IPS-NIHi7 (cell line): Measurements from ENCODE around the gene ICAM4.
"Not testable (repeated sequence)": the region's sequence is repeated elsewhere in the genome, so short reads cannot be mapped to it uniquely, and the experiment has no call there.

Experiments
- DNase-seq: peaks from one replicate; pipeline ENCODE4 v3.0.0; 2012; ENCODE audit warnings: mixed read lengths; ENCODE audit errors: extremely low spot score

The ICAM4 gene

GRCh38 chr19:10286803-10287737, at the start of gene ICAM4:
Gene ICAM4 (plus strand): TSS chr19:10286955. CDS start chr19:10287013, 58 bp downstream.
- DNase-seq, result peak; percentile 66

DNA sequence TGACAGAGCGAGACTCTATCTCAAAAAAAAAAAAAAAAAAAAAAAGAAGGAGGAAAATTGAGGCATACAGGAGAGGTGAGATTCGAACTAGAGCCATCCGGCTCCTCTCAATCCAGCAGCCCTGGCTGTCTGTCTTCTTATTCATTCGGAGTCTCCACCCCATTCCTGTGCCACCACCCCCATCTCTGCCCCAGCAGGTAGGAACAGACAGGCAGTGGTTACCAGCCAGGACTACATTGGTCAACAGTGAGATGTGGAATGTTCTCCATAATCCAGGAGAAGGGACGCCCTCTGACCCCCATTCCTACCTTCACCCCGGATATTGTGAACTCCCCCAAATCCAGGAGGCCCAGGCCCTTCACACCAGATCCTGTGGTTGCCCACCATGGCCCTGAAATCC, 49.1 kb upstream of the ICAM4 start:
- DNase-seq, result no peak

- DNase-seq, result no peak
Measured at GRCh38 chr19:10238172-10238783, 48.5 kb upstream of the ICAM4 start.

- not testable (repeated sequence) for DNase-seq
Measured at GRCh38 chr19:10241826-10242449, 44.8 kb upstream of the ICAM4 start.

GRCh38 chr19:10243606-10244005, 43.1 kb upstream of the ICAM4 start:
- DNase-seq, result no peak

DNA sequence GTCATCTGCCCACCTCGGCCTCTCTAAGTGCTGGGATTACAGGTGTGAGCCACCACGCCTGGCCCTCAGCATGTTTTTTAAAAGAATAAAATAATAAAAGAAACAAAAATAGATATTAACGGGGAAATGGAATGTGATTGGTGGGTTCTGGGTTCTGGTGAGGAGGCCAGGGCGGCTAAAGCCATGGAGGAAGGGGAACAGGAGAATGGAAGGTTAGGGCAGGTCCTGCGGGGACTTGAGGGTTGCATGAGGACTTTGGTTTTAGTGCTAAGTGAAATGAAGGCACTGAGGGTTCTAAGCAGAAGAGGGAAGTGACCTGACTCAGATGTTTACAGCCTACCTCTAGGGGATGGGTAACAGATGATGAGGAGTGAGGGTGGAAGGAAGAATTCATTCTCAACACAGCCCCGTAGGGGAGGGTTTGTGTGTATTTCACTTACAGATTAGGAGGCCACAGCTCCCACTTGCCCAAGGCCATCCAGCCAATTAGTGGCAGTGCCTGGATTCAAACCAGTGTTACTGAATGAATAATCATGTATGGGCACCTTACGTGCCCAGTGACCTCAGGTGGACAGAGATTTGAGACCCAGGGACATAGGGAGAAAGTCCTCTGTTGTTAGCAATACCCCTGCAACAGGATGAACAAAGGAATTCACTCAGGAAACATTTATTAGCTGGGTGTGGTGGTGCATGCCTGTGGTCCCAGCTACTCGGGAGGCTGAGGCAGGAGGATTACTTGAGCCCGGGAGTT, 41.4 kb upstream of the ICAM4 start:
- no peak for DNase-seq

DNA sequence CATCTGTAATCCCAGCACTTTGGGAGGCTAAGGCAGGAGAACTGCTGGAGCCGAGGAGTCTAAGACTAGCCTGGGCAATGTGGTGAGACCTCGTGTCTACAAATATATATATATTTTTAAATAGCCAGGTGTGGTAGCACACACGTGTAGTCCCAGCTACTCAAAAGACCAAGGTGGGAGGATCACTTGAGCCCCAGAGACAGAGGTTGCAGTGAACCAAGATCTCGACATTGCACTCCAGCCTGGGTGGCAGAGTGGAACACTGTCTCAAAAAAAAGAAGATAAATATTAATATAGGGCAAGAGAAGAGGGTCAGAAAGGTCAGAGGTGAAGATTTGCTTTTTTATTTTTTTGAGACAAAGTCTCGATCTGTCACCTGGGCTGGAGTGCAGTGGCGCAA, 40.2 kb upstream of the ICAM4 start:
- no peak for DNase-seq

GRCh38 chr19:10251792-10252694, 34.7 kb upstream of the ICAM4 start, which contains the start of gene MRPL4:
Gene MRPL4 (plus strand): TSS chr19:10252214. CDS start chr19:10252254, 40 bp downstream.
- DNase-seq, result peak; percentile 97

- no peak for DNase-seq
Measured at GRCh38 chr19:10252707-10253106, 34.0 kb upstream of the ICAM4 start.

GRCh38 chr19:10254244-10254643, 32.5 kb upstream of the ICAM4 start:
- no peak for DNase-seq

DNA sequence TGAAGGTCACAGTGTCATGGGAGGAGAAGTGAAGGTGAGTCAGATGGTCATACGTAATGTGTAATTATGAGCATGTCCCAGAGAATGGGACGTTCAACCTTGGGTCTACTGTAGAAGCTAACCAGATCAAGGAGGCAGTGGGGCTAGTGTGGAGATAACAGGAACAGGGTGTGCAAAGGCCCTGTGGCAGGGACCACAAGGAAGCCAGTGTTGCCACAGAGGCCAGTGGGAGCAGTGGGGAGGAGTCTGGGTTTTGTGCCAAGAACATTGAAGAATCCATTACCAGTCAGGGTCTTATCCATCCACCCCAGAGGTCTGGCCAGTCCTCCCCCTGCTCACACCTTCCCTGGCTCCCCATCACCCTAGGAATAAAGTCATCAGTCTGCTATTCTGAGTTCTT, 31.4 kb upstream of the ICAM4 start:
- no peak for DNase-seq

GRCh38 chr19:10256551-10256950, 30.2 kb upstream of the ICAM4 start:
- DNase-seq, result no peak

DNA sequence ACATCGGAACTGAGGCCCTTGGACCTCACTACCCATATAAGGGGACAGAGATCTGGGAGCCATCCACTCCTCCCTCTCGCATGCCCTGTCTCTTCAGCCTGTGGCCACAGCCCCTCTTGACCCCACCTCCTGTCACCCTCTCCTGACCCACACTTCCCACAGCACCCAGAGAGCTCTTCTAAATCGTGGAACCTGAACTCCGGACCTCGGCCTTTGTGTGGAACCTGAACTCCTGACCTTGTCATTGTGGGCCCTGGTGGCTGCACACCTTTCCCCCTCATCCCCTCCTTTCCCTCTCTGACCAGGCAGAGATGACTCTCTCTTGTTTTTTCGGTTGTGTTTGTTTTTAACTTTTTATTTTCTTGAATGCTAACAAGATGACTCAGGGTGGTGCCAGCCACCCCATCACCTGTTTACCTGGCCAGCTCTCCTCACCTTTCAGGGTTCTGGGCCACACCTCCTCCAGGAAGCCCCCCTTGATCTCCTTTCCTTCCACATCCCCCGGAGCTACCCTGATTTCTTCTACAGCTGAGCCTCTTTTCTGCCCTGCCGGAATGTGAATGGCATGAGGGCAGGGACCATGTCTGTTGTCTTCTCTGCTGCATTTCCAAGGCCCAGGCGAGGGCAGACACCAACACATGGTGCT, 29.7 kb upstream of the ICAM4 start:
- no peak for DNase-seq

GRCh38 chr19:10258080-10258710, 28.6 kb upstream of the ICAM4 start:
- DNase-seq, result no peak

GRCh38 chr19:10259162-10259905, 27.4 kb upstream of the ICAM4 start:
- DNase-seq, result peak; percentile 81

DNA sequence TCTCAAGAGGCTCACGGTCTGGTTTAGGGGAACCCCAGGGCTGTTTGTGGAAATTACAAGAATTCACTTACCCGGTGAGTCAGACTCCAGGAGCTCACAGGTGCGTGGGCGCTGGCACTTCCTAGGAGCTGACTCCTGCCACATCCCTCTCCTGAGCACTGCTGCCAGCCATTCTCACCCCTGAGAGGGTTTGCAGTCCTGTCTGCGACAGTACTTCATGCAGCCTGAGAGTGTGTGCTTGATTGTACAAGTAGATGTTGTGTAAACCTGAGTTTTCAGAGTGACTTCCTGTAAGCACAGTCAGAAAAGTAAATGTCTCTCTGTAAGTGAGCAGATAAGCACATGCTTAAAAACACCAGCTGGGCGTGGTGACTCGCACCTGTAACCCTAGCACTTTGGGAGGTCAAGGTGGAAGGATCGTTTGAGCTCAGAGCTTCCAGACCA, 26.6 kb upstream of the ICAM4 start:
- DNase-seq, result no peak

GRCh38 chr19:10262771-10263170, 24.0 kb upstream of the ICAM4 start:
- no peak for DNase-seq

DNA sequence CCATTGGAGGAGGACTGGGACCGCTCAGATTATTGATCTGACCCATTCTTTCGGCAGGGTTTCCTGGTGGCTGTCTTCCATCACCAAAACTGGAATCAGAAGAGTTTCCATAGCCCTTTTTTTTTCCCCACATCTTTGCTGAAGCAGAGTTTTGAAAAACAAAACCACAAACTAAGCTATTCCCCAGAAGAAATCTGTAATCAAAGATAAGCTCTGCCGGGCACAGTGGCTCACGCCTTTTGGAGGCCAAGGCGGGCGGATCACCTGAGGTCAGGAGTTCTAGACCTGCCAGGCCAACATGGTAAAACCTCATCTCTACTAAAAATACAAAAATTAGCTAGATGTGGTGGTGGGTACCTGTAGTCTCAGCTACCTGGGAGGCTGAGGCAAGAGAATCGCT, 20.0 kb upstream of the ICAM4 start:
- no peak for DNase-seq

DNA sequence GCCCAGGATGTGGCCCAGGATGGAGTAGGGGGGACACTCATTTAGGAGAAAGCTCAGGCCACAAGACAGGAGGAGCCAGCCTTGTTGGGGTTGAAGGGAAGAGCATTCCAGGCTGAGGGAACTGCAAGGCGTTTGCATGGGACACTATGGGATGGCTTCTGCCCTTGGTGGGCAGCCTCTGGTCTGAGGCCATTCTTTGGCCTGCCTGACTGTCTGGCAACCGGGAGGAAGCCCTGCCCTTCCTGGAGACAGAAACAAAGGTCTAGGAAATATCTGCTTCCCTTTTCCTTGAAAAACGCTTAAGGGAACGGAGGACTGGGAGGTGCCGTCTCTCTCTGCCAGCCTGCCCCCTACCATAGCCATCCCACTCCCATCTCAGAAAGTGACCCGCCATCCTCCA, 18.7 kb upstream of the ICAM4 start:
- no peak for DNase-seq
